MM.1S (cell line): ENCODE data around the gene LAMP5.

ENCODE experiments used
- DNase-seq: peaks from one replicate; pipeline ENCODE4 v3.0.0-alpha.2; 2015
- H2AFZ ChIP-seq: fragments of 300-600 bp; sonication (generic); 2 replicates; pipeline ENCODE4 v1.6.0; 2016; ENCODE audit warnings: antibody characterized with exemption, low read length
- H3F3A ChIP-seq: fragments of 300-600 bp; sonication (generic); 2 replicates; pipeline ENCODE4 v1.6.1; 2016; ENCODE audit warnings: mild to moderate bottlenecking, antibody characterized with exemption, low read length, moderate library complexity, mixed read lengths; ENCODE audit not compliant: insufficient read depth
- H3K27ac ChIP-seq: fragments of 300-600 bp; sonication (generic); 2 replicates; pipeline ENCODE4 v1.5.1; 2016; ENCODE audit warnings: mild to moderate bottlenecking, low read length
- H3K27me3 ChIP-seq: fragments of 300-600 bp; sonication (generic); replicated peaks from 2 replicates; pipeline ENCODE4 v1.6.0; 2016; ENCODE audit warnings: low read length; ENCODE audit not compliant: insufficient read depth
- H3K36me3 ChIP-seq: fragments of 300-600 bp; sonication (generic); replicated peaks from 2 replicates; pipeline ENCODE4 v1.6.1; 2016; ENCODE audit warnings: mild to moderate bottlenecking, low read length, mixed read lengths; ENCODE audit not compliant: insufficient read depth
- H3K4me1 ChIP-seq: fragments of 300-600 bp; sonication (generic); 2 replicates; pipeline ENCODE4 v1.6.1; 2016; ENCODE audit warnings: low read length, mixed read lengths
- H3K4me2 ChIP-seq: fragments of 300-600 bp; sonication (generic); 2 replicates; pipeline ENCODE4 v1.6.0; 2016; ENCODE audit warnings: low read depth, low read length
- H3K4me3 ChIP-seq: fragments of 300-600 bp; sonication (generic); 2 replicates; pipeline ENCODE4 v1.5.1; 2016; ENCODE audit warnings: low read length, mixed read lengths
- H3K79me2 ChIP-seq: fragments of 300-600 bp; sonication (generic); 2 replicates; pipeline ENCODE4 v1.6.1; 2016; ENCODE audit warnings: mixed run types, low read length, mixed read lengths
- H3K9ac ChIP-seq: fragments of 300-600 bp; sonication (generic); 2 replicates; pipeline ENCODE4 v1.6.1; 2016; ENCODE audit warnings: low read length, mixed read lengths
- H3K9me2 ChIP-seq: fragments of 300-600 bp; sonication (generic); replicated peaks from 2 replicates; pipeline ENCODE4 v1.6.1; 2016; ENCODE audit warnings: mild to moderate bottlenecking, low read length, mixed read lengths; ENCODE audit not compliant: insufficient read depth
- H3K9me3 ChIP-seq: fragments of 300-600 bp; sonication (generic); replicated peaks from 2 replicates; pipeline ENCODE4 v1.6.1; 2016; ENCODE audit warnings: mild to moderate bottlenecking, low read length, mixed read lengths; ENCODE audit not compliant: insufficient read depth
- H4K20me1 ChIP-seq: fragments of 300-600 bp; sonication (generic); 2 replicates; pipeline ENCODE4 v1.6.1; 2016; ENCODE audit warnings: mild to moderate bottlenecking, low read length, moderate library complexity, mixed read lengths; ENCODE audit not compliant: insufficient read depth
- EZH2 ChIP-seq: fragments of 300-600 bp; sonication (generic); optimal IDR thresholded peaks from 2 replicates; pipeline ENCODE3; 2017; ENCODE audit warnings: low read depth, mild to moderate bottlenecking, antibody characterized with exemption, low read length, mixed read lengths
- EZH2phosphoT487 ChIP-seq: fragments of 300-600 bp; sonication (generic); IDR thresholded peaks from 2 replicates; pipeline ENCODE4 v1.6.1; 2018; ENCODE audit warnings: antibody characterized with exemption, low read length
- TF ChIP-seq, protein P1 (sequence below): fragments of 300-600 bp; sonication (generic); IDR thresholded peaks from 2 replicates; pipeline ENCODE4 v1.5.1; 2016; ENCODE audit warnings: antibody characterized with exemption, low read length, mixed read lengths

LAMP5 gene

DNA sequence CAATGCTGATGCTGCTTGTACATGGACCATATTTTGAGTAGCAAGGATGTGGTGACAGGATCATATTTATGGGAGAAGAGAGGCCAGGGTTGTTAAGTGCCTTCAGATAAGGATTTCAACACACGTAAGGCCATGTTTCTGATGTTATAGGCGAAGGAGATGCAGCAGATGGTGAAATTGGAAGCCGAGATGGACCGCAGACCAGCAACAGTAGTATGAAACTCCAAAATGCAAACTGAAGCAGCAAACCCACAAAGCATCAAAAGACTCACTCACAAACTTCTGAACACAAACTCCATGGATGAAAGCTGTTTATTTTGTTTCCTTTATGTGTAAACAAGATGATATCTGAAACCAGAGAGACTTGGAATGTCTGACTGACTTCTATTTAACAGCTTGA lies 35.6 kb upstream of the LAMP5 start:
- TF ChIP-seq EZH2 (no peak), EZH2phosphoT487 (no peak)
- TF ChIP-seq, protein P1, sequence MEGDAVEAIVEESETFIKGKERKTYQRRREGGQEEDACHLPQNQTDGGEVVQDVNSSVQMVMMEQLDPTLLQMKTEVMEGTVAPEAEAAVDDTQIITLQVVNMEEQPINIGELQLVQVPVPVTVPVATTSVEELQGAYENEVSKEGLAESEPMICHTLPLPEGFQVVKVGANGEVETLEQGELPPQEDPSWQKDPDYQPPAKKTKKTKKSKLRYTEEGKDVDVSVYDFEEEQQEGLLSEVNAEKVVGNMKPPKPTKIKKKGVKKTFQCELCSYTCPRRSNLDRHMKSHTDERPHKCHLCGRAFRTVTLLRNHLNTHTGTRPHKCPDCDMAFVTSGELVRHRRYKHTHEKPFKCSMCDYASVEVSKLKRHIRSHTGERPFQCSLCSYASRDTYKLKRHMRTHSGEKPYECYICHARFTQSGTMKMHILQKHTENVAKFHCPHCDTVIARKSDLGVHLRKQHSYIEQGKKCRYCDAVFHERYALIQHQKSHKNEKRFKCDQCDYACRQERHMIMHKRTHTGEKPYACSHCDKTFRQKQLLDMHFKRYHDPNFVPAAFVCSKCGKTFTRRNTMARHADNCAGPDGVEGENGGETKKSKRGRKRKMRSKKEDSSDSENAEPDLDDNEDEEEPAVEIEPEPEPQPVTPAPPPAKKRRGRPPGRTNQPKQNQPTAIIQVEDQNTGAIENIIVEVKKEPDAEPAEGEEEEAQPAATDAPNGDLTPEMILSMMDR, result no peak
- H4K20me1 ChIP-seq, result no peaks in the 10 kb centered on the region

DNA sequence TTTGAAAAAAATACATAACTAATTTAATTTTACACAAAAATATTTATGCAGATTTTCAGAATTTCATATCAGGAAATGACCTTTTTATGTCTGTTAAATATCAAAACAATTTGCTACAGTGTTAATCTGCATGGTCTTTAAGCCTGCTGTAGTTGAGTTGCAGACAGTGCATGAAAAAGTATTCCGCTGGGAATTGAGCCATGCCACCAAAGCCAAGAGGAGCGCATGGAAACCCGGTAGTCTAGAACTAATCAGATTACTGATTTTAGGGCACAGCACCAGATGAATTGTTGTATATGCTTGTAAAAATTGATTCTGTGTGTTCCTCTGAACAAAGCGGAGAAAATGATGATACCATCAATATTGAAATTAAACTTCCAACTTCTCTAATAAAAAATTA lies 34.3 kb upstream of the LAMP5 start:
- Histone ChIP-seq H3K4me2 (no peak overlapping the region), H3K9ac (no peak overlapping the region), H3K36me3 (no peaks in the 10 kb centered on the region), H3K9me3 (no peaks in the 10 kb centered on the region), H2AFZ (no peak overlapping the region), H4K20me1 (no peaks in the 10 kb centered on the region), H3K27ac (no peak overlapping the region), H3K4me1 (peaks cover 69% of the 10 kb centered on the region), H3F3A (peaks cover 22% of the 10 kb centered on the region), H3K4me3 (no peak overlapping the region), H3K27me3 (no peaks in the 10 kb centered on the region), H3K79me2 (no peaks in the 10 kb centered on the region), H3K9me2 (no peaks in the 10 kb centered on the region)
- DNase-seq, result no peak
- TF ChIP-seq EZH2phosphoT487, result no peak
- no peak for TF ChIP-seq EZH2
- TF ChIP-seq, protein P1, result no peak

More for the DNA sequence above, 35.6 kb upstream of the LAMP5 start:
- H3K9ac ChIP-seq, result no peak overlapping the region
- no peaks in the 10 kb centered on the region for H3K9me3 ChIP-seq
- H3K4me2 ChIP-seq, result peak overlapping the region; percentile 49
- peak overlapping the region; percentile 57; the same call in 1 of the 2 replicates for H3K27ac ChIP-seq
- H2AFZ ChIP-seq, result peak overlapping the region; percentile 17; the same call in 1 of the 2 replicates
- H3K79me2 ChIP-seq, result no peaks in the 10 kb centered on the region
- peak; percentile 52 for DNase-seq
- no peaks in the 10 kb centered on the region for H3K9me2 ChIP-seq
- H3K4me3 ChIP-seq, result peak overlapping the region; percentile 13; the same call in 1 of the 2 replicates
- H3F3A ChIP-seq, result peaks cover 22% of the 10 kb centered on the region
- H3K36me3 ChIP-seq, result no peaks in the 10 kb centered on the region
- H3K27me3 ChIP-seq, result no peaks in the 10 kb centered on the region
- H3K4me1 ChIP-seq, result peaks cover 64% of the 10 kb centered on the region

DNA sequence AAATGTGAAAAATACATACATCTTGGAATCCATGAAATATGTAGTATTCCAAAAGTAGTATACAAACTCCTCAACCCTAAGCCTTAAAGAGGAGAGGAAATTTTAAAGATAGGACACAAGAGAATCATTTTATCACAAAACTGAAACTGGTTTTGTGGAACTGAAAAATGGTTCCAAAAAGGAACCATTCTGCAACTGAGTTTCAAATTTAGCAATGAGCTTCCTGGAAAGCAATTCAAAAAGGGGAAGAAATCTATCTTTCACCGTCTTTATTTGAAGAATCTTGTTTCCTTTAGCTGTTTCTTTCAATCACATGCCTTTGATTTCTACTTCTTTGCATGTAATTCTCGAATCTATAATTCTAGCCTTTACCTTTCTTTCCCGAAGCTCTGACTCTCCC lies 32.2 kb upstream of the LAMP5 start:
- Histone ChIP-seq H3K36me3 (no peaks in the 10 kb centered on the region), H3F3A (peaks cover 22% of the 10 kb centered on the region), H3K4me1 (peaks cover 67% of the 10 kb centered on the region), H3K9ac (peak overlapping the region; percentile 19; the same call in 1 of the 2 replicates), H3K9me2 (no peaks in the 10 kb centered on the region), H3K4me2 (peak overlapping the region; percentile 54), H4K20me1 (no peaks in the 10 kb centered on the region), H3K27ac (peak overlapping the region; percentile 64; the same call in 1 of the 2 replicates), H2AFZ (peak overlapping the region; percentile 4; the same call in 1 of the 2 replicates), H3K27me3 (no peaks in the 10 kb centered on the region), H3K79me2 (no peaks in the 10 kb centered on the region), H3K9me3 (no peaks in the 10 kb centered on the region), H3K4me3 (peak overlapping the region; percentile 14; the same call in 1 of the 2 replicates)
- DNase-seq, result peak; percentile 39
- TF ChIP-seq EZH2phosphoT487 (no peak), EZH2 (no peak)
- TF ChIP-seq, protein P1, result no peak
